Type B pancreatic cell (in vitro differentiated cells): ENCODE measurements around the gene RPTOR. TPM values are rescaled to one million over a fixed set of nuclear protein-coding genes. Genes with fewer than 3 reads are reported as not detected.

ENCODE experiments used
- DNase-seq: peaks from one replicate; pipeline ENCODE4 v3.0.0; 2021; ENCODE audit warnings: mixed read lengths; ENCODE audit not compliant: unreplicated experiment; ENCODE audit errors: extremely low spot score
- H3K27ac Mint-ChIP-seq: 2 replicates; pipeline ENCODE4 v1.8.0; 2021; ENCODE audit warnings: mild to moderate bottlenecking, mixed read lengths
- H3K27me3 Mint-ChIP-seq: 2 replicates; pipeline ENCODE4 v1.8.0; 2021; ENCODE audit warnings: mixed read lengths
- H3K36me3 Mint-ChIP-seq: 2 replicates; pipeline ENCODE4 v1.8.0; 2021; ENCODE audit warnings: mixed read lengths
- H3K4me1 Mint-ChIP-seq: one replicate; pipeline ENCODE4 v1.8.0; 2021; ENCODE audit warnings: mixed read lengths; ENCODE audit not compliant: unreplicated experiment
- H3K4me3 Mint-ChIP-seq: 2 replicates; pipeline ENCODE4 v1.8.0; 2021; ENCODE audit warnings: mild to moderate bottlenecking, mixed read lengths
- H3K9me3 Mint-ChIP-seq: 2 replicates; pipeline ENCODE4 v1.8.0; 2021; ENCODE audit warnings: mixed read lengths
- CTCF ChIP-seq: fragments of 200-600 bp; sonication (generic); conservative IDR thresholded peaks from 2 replicates; pipeline ENCODE4 v1.5.0; 2021; ENCODE audit warnings: antibody characterized with exemption, mild to moderate bottlenecking
- total RNA-seq: library from RNA; stranded (reverse); gene quantifications from 2 replicates; pipeline ENCODE4 v1.2.1, GENCODE V29; 2021; ENCODE audit warnings: low replicate concordance

RPTOR gene
- total RNA-seq, 1 donor from 2014 or later, result 39.8 TPM

- H3K27me3 Mint-ChIP-seq, result no peaks in the 10 kb centered on the region
- H3K9me3 Mint-ChIP-seq, result no peaks in the 10 kb centered on the region
- no peak overlapping the region for H3K4me3 Mint-ChIP-seq
- no peak for DNase-seq
- peaks cover 5% of the 10 kb centered on the region for H3K36me3 Mint-ChIP-seq
- no peak overlapping the region for H3K27ac Mint-ChIP-seq
- H3K4me1 Mint-ChIP-seq, result peaks cover 29% of the 10 kb centered on the region
- TF ChIP-seq CTCF, result no peak
Observed at GRCh38 chr17:80591788-80592187, 47.1 kb downstream of the RPTOR start.

GRCh38 chr17:80592243-80592642 lies 47.6 kb downstream of the RPTOR start:
- no peak for DNase-seq
- no peak overlapping the region for H3K4me3 Mint-ChIP-seq
- H3K27ac Mint-ChIP-seq, result no peak overlapping the region
- H3K36me3 Mint-ChIP-seq, result peaks cover 6% of the 10 kb centered on the region
- no peaks in the 10 kb centered on the region for H3K9me3 Mint-ChIP-seq
- no peak for TF ChIP-seq CTCF
- no peaks in the 10 kb centered on the region for H3K27me3 Mint-ChIP-seq
- H3K4me1 Mint-ChIP-seq, result peaks cover 33% of the 10 kb centered on the region

GRCh38 chr17:80593181-80593580 lies 48.5 kb downstream of the RPTOR start:
- Mint-ChIP-seq H3K27me3 (no peaks in the 10 kb centered on the region), H3K4me3 (no peak overlapping the region), H3K4me1 (peaks cover 37% of the 10 kb centered on the region), H3K36me3 (peaks cover 3% of the 10 kb centered on the region), H3K9me3 (no peaks in the 10 kb centered on the region), H3K27ac (no peak overlapping the region)
- no peak for DNase-seq
- TF ChIP-seq CTCF, result no peak

- no peaks in the 10 kb centered on the region for H3K9me3 Mint-ChIP-seq
- no peak for DNase-seq
- H3K4me1 Mint-ChIP-seq, result peaks cover 49% of the 10 kb centered on the region
- no peaks in the 10 kb centered on the region for H3K27me3 Mint-ChIP-seq
- H3K4me3 Mint-ChIP-seq, result no peak overlapping the region
- H3K27ac Mint-ChIP-seq, result peak overlapping the region; percentile 57
- peaks cover 3% of the 10 kb centered on the region for H3K36me3 Mint-ChIP-seq
- TF ChIP-seq CTCF, result no peak
Observed at GRCh38 chr17:80594431-80595269, 50.0 kb downstream of the RPTOR start.

GRCh38 chr17:80596760-80597608 lies 52.3 kb downstream of the RPTOR start:
- Mint-ChIP-seq H3K27ac (peak overlapping the region; percentile 19), H3K9me3 (no peaks in the 10 kb centered on the region), H3K4me3 (no peak overlapping the region), H3K27me3 (no peaks in the 10 kb centered on the region), H3K4me1 (peaks cover 56% of the 10 kb centered on the region), H3K36me3 (peaks cover 3% of the 10 kb centered on the region)
- no peak for TF ChIP-seq CTCF
- DNase-seq, result no peak
